Activated naive CD4-positive, alpha-beta T cell treated with anti-CD3 and anti-CD28 coated beads, Interleukin-2, amount 50 U/mL, for 72 hours (primary cell): Measurements from ENCODE around the gene PLSCR5. TPM values are rescaled to one million over a fixed set of nuclear protein-coding genes. Genes with fewer than 3 reads are reported as not detected.

Source experiments
- ATAC-seq, 2 donors: fragments of 150-1000 bp; cut with Tn5 transposase; 2 replicates each; pipeline ENCODE4 v1.10.0; 2021; ENCODE audit warnings: mild to moderate bottlenecking in 2 of 2, moderate library complexity in 2 of 2
- DNase-seq, 2 donors: peaks; one replicate each; pipeline ENCODE4 v3.0.0; 2021 to 2022; ENCODE audit warnings: low spot score in 2 of 2
- H3K27ac Mint-ChIP-seq, 2 donors: one replicate each; pipeline ENCODE4 v1.8.0; 2022; ENCODE audit warnings: mild to moderate bottlenecking in 2 of 2, mixed read lengths in 2 of 2
- H3K36me3 Mint-ChIP-seq, 2 donors: one replicate each; pipeline ENCODE4 v1.8.0; 2022; ENCODE audit warnings: mixed read lengths in 2 of 2
- H3K9me3 Mint-ChIP-seq, 2 donors: one replicate each; pipeline ENCODE4 v1.8.0; 2022; ENCODE audit warnings: mixed read lengths in 2 of 2
- total RNA-seq, 2 donors: library from RNA; stranded (reverse); gene quantifications; one replicate each; pipeline ENCODE4 v1.2.3, GENCODE V29; 2022

Gene PLSCR5
- total RNA-seq, 2 donors from 2014 or later: not detected

DNA sequence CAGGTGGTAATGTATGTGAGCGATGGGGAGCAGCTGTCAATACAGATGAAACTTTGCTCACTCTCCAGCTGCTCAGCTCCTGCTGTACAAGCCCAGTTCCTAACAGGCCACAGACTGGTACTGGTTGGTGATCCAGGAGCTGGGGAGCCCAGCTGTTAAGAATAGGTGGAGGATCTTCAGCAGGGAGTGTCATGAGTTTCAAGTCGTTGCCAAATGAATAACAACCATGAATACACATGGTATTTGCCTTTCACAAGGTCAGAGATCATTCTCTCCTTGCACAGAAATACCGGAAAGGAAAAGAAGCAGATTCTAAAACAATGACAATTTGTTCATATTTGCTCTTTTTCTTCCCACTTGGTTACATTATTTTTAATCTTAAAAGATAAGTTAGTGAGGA lies 65.8 kb downstream of the PLSCR5 start:
- no peak overlapping the region for H3K27ac Mint-ChIP-seq
- DNase-seq: no peak
- ATAC-seq: no peak
- H3K36me3 Mint-ChIP-seq: peaks cover 20 to 61% of the 10 kb centered on the region in 2 donors
- H3K9me3 Mint-ChIP-seq: no peaks in the 10 kb centered on the region

DNA sequence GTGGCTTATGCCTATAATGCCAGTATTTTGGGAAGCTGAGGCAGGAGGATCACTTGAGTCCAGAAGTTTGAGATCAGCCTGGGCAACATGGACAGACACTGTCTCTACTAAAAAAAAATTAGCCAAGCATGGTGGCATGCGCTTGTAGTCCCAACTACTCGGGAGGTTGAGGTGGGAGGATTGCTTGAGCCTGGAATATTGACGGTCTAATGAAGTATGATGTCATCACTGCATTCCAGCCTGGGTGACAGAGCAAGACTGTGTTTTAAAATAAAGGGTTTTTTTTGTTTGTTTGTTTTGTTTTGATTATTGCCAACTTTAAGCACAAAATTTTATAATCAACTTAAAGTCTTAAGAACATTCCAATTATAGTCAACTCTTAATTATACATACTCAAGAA lies 67.5 kb downstream of the PLSCR5 start:
- Mint-ChIP-seq H3K36me3 (peaks cover 9 to 59% of the 10 kb centered on the region in 2 donors), H3K9me3 (no peaks in the 10 kb centered on the region), H3K27ac (no peak overlapping the region)
- ATAC-seq (no peak), DNase-seq (no peak)

DNA sequence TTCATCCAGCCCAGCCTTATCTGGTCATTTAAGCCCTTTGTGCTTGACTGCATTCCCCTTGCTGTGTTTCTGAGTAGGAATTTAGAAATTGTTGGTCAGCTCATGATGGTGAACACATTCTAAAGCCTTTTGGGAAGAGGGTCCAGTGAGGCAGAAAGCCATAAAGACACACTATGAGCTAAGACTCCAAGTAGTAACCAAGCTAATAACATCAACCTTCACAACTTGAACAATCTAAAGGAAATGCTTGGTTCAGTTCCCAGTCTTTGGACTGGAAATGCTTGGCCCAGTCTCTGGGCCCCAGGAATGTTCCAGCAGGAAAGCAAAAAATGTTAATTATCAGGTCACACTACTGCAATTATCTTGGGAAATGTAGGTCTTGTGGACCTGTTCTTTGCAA lies 68.5 kb downstream of the PLSCR5 start:
- Mint-ChIP-seq H3K27ac (no peak overlapping the region), H3K36me3 (peaks cover 0 to 55% of the 10 kb centered on the region in 2 donors), H3K9me3 (no peaks in the 10 kb centered on the region)
- no peak for DNase-seq
- no peak for ATAC-seq

Other genes starting within 250 kb of the PLSCR5 start
- gene PLSCR2, start 135.8 kb downstream of the PLSCR5 start, total RNA-seq: not detected
- gene PLSCR1, start 60.7 kb downstream of the PLSCR5 start, total RNA-seq: 100 to 1,000 TPM in 1 of 2 donors, 10 to 100 TPM in 1; 41.0 to 103 TPM